ENCODE data around the gene ASB8.

The ASB8 gene

GRCh38 chr12:48163150-48163747 is 5.9 kb upstream of the ASB8 start:
- no peak for ATAC-seq
- TF ChIP-seq GLIS3 (CRISPR knock-in tag; IDR thresholded peaks at IDR 0.05) (no peak), TOX (CRISPR knock-in tag; IDR thresholded peaks at IDR 0.05; ENCODE audit: borderline replicate concordance) (no peak), ZFP30 (CRISPR knock-in tag; IDR thresholded peaks at IDR 0.05) (no peak)
- TF ChIP-seq, protein P1, sequence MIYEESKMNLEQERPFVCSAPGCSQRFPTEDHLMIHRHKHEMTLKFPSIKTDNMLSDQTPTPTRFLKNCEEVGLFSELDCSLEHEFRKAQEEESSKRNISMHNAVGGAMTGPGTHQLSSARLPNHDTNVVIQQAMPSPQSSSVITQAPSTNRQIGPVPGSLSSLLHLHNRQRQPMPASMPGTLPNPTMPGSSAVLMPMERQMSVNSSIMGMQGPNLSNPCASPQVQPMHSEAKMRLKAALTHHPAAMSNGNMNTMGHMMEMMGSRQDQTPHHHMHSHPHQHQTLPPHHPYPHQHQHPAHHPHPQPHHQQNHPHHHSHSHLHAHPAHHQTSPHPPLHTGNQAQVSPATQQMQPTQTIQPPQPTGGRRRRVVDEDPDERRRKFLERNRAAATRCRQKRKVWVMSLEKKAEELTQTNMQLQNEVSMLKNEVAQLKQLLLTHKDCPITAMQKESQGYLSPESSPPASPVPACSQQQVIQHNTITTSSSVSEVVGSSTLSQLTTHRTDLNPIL (CRISPR knock-in tag; IDR thresholded peaks at IDR 0.05; ENCODE audit: low read depth), result no peak

- no peak for ATAC-seq
Observed at GRCh38 chr12:48160807-48161206, 3.5 kb upstream of the ASB8 start.

DNA sequence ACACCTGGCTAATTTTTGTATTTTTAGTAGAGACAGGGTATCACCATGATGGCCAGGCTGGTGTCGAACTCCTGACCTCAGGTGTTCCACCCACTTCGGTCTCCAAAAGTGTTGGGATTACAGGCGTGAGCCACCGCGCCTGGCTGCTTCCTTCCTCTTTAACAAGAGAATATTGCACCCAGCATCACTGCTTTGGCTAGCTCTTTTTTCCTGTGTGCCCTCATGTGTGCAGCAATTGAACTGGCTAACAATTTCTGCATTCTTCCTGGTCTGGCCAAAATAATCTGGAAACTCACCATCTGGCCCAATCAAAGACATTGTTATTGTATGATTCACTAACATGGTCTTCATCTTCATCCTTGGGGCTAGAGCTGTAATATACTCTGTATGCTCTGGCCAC is 2.7 kb upstream of the ASB8 start:
- no peak for ATAC-seq
- no peak for TF ChIP-seq ARNTL (CRISPR knock-in tag; IDR thresholded peaks at IDR 0.05; ENCODE audit: borderline replicate concordance, low read depth)
- TF ChIP-seq TCF4 (CRISPR knock-in tag; IDR thresholded peaks at IDR 0.05; ENCODE audit: borderline replicate concordance), result no peak
- no peak for TF ChIP-seq GLIS3 (CRISPR knock-in tag; IDR thresholded peaks at IDR 0.05)
- no peak for TF ChIP-seq BACH2 (CRISPR knock-in tag; IDR thresholded peaks at IDR 0.05; ENCODE audit: borderline replicate concordance)
- TF ChIP-seq ESRRG (CRISPR knock-in tag; IDR thresholded peaks at IDR 0.05), result no peak
- TF ChIP-seq ZFP3 (CRISPR knock-in tag; IDR thresholded peaks at IDR 0.05), result no peak
- TF ChIP-seq CSDC2 (CRISPR knock-in tag; IDR thresholded peaks at IDR 0.05), result no peak
- TF ChIP-seq, protein P1 (CRISPR knock-in tag; IDR thresholded peaks at IDR 0.05; ENCODE audit: low read depth), result no peak
- TF ChIP-seq ZFP30 (CRISPR knock-in tag; IDR thresholded peaks at IDR 0.05), result no peak
- no peak for TF ChIP-seq ZNF8 (CRISPR knock-in tag; IDR thresholded peaks at IDR 0.05)
- TF ChIP-seq RARB (CRISPR knock-in tag; IDR thresholded peaks at IDR 0.05), result no peak
- TF ChIP-seq, protein P2, sequence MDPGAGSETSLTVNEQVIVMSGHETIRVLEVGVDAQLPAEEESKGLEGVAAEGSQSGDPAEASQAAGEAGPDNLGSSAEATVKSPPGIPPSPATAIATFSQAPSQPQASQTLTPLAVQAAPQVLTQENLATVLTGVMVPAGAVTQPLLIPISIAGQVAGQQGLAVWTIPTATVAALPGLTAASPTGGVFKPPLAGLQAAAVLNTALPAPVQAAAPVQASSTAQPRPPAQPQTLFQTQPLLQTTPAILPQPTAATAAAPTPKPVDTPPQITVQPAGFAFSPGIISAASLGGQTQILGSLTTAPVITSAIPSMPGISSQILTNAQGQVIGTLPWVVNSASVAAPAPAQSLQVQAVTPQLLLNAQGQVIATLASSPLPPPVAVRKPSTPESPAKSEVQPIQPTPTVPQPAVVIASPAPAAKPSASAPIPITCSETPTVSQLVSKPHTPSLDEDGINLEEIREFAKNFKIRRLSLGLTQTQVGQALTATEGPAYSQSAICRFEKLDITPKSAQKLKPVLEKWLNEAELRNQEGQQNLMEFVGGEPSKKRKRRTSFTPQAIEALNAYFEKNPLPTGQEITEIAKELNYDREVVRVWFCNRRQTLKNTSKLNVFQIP (CRISPR knock-in tag; IDR thresholded peaks at IDR 0.05; ENCODE audit: borderline replicate concordance, low read depth), result no peak
- no peak for TF ChIP-seq CSRNP3 (CRISPR knock-in tag; IDR thresholded peaks at IDR 0.05)
- no peak for TF ChIP-seq ZNF70 (CRISPR knock-in tag; IDR thresholded peaks at IDR 0.05)

More at GRCh38 chr12:48160807-48161206, 3.5 kb upstream of the ASB8 start:
- TF ChIP-seq OSR1 (CRISPR knock-in tag; IDR thresholded peaks at IDR 0.05), result no peak

GRCh38 chr12:48157889-48158370 is 615 bp upstream of the ASB8 start:
- ATAC-seq, result no peak; the same call in 2 of the 3 replicates
- TF ChIP-seq, protein P3, sequence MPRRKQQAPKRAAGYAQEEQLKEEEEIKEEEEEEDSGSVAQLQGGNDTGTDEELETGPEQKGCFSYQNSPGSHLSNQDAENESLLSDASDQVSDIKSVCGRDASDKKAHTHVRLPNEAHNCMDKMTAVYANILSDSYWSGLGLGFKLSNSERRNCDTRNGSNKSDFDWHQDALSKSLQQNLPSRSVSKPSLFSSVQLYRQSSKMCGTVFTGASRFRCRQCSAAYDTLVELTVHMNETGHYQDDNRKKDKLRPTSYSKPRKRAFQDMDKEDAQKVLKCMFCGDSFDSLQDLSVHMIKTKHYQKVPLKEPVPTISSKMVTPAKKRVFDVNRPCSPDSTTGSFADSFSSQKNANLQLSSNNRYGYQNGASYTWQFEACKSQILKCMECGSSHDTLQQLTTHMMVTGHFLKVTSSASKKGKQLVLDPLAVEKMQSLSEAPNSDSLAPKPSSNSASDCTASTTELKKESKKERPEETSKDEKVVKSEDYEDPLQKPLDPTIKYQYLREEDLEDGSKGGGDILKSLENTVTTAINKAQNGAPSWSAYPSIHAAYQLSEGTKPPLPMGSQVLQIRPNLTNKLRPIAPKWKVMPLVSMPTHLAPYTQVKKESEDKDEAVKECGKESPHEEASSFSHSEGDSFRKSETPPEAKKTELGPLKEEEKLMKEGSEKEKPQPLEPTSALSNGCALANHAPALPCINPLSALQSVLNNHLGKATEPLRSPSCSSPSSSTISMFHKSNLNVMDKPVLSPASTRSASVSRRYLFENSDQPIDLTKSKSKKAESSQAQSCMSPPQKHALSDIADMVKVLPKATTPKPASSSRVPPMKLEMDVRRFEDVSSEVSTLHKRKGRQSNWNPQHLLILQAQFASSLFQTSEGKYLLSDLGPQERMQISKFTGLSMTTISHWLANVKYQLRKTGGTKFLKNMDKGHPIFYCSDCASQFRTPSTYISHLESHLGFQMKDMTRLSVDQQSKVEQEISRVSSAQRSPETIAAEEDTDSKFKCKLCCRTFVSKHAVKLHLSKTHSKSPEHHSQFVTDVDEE (CRISPR knock-in tag; IDR thresholded peaks at IDR 0.05), result no peak
- TF ChIP-seq, protein P1 (CRISPR knock-in tag; IDR thresholded peaks at IDR 0.05; ENCODE audit: low read depth), result no peak
- no peak for TF ChIP-seq ZNF565 (CRISPR knock-in tag; conservative IDR thresholded peaks at IDR 0.05; ENCODE audit: low read depth)
